Liver (tissue), 3 donors: Measurements from ENCODE around the gene SEMA4F.

Source experiments
- ATF3 ChIP-seq: IDR thresholded peaks from 2 replicates; pipeline ENCODE4 v1.6.1; 2016; ENCODE audit warnings: antibody characterized with exemption
- CTCF ChIP-seq: fragments of 150-350 bp; IDR thresholded peaks from 2 replicates; pipeline ENCODE4 v1.5.1; 2017; ENCODE audit warnings: improper control_type of control experiment, low read depth, low read length; ENCODE audit not compliant: missing input control
- FOXA1 ChIP-seq: IDR thresholded peaks from 2 replicates; pipeline ENCODE4 v1.6.1; 2016; ENCODE audit warnings: antibody characterized with exemption
- GABPA ChIP-seq, 2 donors: IDR thresholded peaks in 1 of 2; conservative IDR thresholded peaks in 1 of 2; 2 replicates each; pipeline ENCODE4 v1.6.1; 2016; ENCODE audit warnings: antibody characterized with exemption in 2 of 2, mild to moderate bottlenecking in 1 of 2, moderate library complexity in 1 of 2
- JUND ChIP-seq, 2 donors: IDR thresholded peaks; 2 replicates each; pipeline ENCODE4 v1.6.1; 2016; ENCODE audit warnings: antibody characterized with exemption in 2 of 2
- RAD21 ChIP-seq, 2 donors: IDR thresholded peaks; 2 replicates each; pipeline ENCODE4 v1.6.1; 2016; ENCODE audit warnings: antibody characterized with exemption in 2 of 2, mild to moderate bottlenecking in 2 of 2
- RXRA ChIP-seq, 2 donors: IDR thresholded peaks; 2 replicates each; pipeline ENCODE4 v1.6.1; 2017 to 2018; ENCODE audit warnings: antibody characterized with exemption in 2 of 2, mild to moderate bottlenecking in 1 of 2
- SP1 ChIP-seq: IDR thresholded peaks from 2 replicates; pipeline ENCODE4 v1.6.1; 2018; ENCODE audit warnings: antibody characterized with exemption, mild to moderate bottlenecking
- TAF1 ChIP-seq: conservative IDR thresholded peaks from 2 replicates; pipeline ENCODE4 v1.6.1; 2016; ENCODE audit warnings: antibody characterized with exemption, mild to moderate bottlenecking
- ZBTB33 ChIP-seq: IDR thresholded peaks from 2 replicates; pipeline ENCODE4 v1.6.1; 2016; ENCODE audit warnings: antibody characterized with exemption
- TF ChIP-seq, protein P1 (sequence below): IDR thresholded peaks from 2 replicates; pipeline ENCODE4 v1.6.1; 2016; ENCODE audit warnings: antibody characterized with exemption
- TF ChIP-seq, protein P2 (sequence below): IDR thresholded peaks from 2 replicates; pipeline ENCODE4 v1.6.1; 2016; ENCODE audit warnings: antibody characterized with exemption, mild to moderate bottlenecking
- donor health status: healthy.
- donor health status: healthy.

DNA sequence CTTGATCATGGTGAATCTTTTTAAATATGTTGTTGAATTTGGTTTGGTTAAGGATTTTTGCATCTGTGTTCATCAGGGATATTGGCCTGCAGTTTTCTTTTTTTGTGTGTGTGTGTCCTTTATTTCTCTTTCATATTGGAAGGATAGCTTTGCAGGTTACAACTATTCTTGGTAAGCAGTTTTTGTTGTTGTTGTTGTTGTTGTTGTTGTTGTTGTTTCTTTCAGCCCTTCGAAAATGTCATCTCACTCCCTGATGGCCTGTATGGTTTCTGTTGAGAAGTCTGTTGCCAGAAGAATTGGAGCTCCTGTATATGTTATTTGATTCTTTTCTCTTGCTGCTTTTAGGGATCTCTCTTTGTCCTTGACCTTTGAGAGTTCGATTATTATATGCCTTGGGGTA lies 74.8 kb downstream of the SEMA4F start:
- no peak for TF ChIP-seq CTCF
- no peak for TF ChIP-seq SP1
- no peak for TF ChIP-seq RAD21 (IDR thresholded peaks at IDR 0.05)
- TF ChIP-seq, protein P1, sequence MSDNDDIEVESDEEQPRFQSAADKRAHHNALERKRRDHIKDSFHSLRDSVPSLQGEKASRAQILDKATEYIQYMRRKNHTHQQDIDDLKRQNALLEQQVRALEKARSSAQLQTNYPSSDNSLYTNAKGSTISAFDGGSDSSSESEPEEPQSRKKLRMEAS = no peak
- TF ChIP-seq JUND (IDR thresholded peaks at IDR 0.05) = no peak
- TF ChIP-seq GABPA (IDR thresholded peaks at IDR 0.05 in 1 of 2, conservative IDR thresholded peaks at IDR 0.05 in 1 of 2) = no peak
- TF ChIP-seq, protein P2, sequence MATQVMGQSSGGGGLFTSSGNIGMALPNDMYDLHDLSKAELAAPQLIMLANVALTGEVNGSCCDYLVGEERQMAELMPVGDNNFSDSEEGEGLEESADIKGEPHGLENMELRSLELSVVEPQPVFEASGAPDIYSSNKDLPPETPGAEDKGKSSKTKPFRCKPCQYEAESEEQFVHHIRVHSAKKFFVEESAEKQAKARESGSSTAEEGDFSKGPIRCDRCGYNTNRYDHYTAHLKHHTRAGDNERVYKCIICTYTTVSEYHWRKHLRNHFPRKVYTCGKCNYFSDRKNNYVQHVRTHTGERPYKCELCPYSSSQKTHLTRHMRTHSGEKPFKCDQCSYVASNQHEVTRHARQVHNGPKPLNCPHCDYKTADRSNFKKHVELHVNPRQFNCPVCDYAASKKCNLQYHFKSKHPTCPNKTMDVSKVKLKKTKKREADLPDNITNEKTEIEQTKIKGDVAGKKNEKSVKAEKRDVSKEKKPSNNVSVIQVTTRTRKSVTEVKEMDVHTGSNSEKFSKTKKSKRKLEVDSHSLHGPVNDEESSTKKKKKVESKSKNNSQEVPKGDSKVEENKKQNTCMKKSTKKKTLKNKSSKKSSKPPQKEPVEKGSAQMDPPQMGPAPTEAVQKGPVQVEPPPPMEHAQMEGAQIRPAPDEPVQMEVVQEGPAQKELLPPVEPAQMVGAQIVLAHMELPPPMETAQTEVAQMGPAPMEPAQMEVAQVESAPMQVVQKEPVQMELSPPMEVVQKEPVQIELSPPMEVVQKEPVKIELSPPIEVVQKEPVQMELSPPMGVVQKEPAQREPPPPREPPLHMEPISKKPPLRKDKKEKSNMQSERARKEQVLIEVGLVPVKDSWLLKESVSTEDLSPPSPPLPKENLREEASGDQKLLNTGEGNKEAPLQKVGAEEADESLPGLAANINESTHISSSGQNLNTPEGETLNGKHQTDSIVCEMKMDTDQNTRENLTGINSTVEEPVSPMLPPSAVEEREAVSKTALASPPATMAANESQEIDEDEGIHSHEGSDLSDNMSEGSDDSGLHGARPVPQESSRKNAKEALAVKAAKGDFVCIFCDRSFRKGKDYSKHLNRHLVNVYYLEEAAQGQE = no peak
- no peak for TF ChIP-seq ATF3
- no peak for TF ChIP-seq FOXA1
- TF ChIP-seq RXRA (IDR thresholded peaks at IDR 0.05) = no peak
- TF ChIP-seq TAF1 = no peak
- TF ChIP-seq ZBTB33 = no peak
